Measurements from ENCODE around the gene PDCL2. TPM values are rescaled to one million over a fixed set of nuclear protein-coding genes. Genes with fewer than 3 reads are reported as not detected.

PDCL2 gene
- total RNA-seq (2022; extraction: Qiagen RNA extraction; ENCODE audit: low read depth): not detected in 5 replicates

GRCh38 chr4:55592014-55592413 lies at the start of gene PDCL2:
Gene PDCL2, minus strand, starts transcription at chr4:55592245. Its CDS starts 136 bp downstream, at chr4:55592109.

GRCh38 chr4:55635741-55636655 lies 44.0 kb upstream of the PDCL2 start, which contains the start of gene NMU:
Gene NMU, minus strand, starts transcription at chr4:55636298. Its CDS starts 106 bp downstream, at chr4:55636192.

GRCh38 chr4:55546756-55547465 lies 45.1 kb downstream of the PDCL2 start, which contains the start of gene CLOCK:
Gene CLOCK, minus strand, starts transcription at chr4:55546909. Its CDS starts 64,124 bp downstream, at chr4:55482785.

Other genes starting within 250 kb of the PDCL2 start
- 5.5 to 10.1 TPM (median 9.4 TPM) in 5 replicates for gene SRD5A3, start 246.0 kb downstream of the PDCL2 start, total RNA-seq (2022; extraction: Qiagen RNA extraction; ENCODE audit: low read depth)
- gene TMEM165, start 196.3 kb downstream of the PDCL2 start, total RNA-seq (2022; extraction: Qiagen RNA extraction; ENCODE audit: low read depth): 31.0 to 59.8 TPM (median 56.4 TPM) in 5 replicates
- 3.5 to 5.4 TPM (median 4.8 TPM) in 5 replicates for gene CLOCK, start 45.3 kb downstream of the PDCL2 start, total RNA-seq (2022; extraction: Qiagen RNA extraction; ENCODE audit: low read depth)
- gene NMU, start 44.1 kb upstream of the PDCL2 start, total RNA-seq (2022; extraction: Qiagen RNA extraction; ENCODE audit: low read depth): 0.54 to 0.74 TPM (median 0.63 TPM) in 4 of 5 replicates, not detected in the other
- not detected in 5 replicates for gene EXOC1L, start 227.5 kb upstream of the PDCL2 start, total RNA-seq (2022; extraction: Qiagen RNA extraction; ENCODE audit: low read depth)